NCI-H82 (cell line): ENCODE data around the gene ERFL.

ENCODE experiments used
- DNase-seq: peaks from one replicate; lab custom pipeline; 2025; lab: John Stamatoyannopoulos, UW

Gene ERFL

GRCh38 chr19:41896581-41896942 is 31.7 kb downstream of the ERFL start:
- DNase-seq, result no peak

GRCh38 chr19:41895745-41896580 is 32.3 kb downstream of the ERFL start:
- peak; percentile 79 for DNase-seq

- DNase-seq, result no peak
Measured at GRCh38 chr19:41894350-41894749, 33.9 kb downstream of the ERFL start.

- DNase-seq, result peak; percentile 48
Measured at GRCh38 chr19:41893899-41894298, 34.4 kb downstream of the ERFL start.

GRCh38 chr19:41892173-41892902 is 35.9 kb downstream of the ERFL start:
- no peak for DNase-seq

DNA sequence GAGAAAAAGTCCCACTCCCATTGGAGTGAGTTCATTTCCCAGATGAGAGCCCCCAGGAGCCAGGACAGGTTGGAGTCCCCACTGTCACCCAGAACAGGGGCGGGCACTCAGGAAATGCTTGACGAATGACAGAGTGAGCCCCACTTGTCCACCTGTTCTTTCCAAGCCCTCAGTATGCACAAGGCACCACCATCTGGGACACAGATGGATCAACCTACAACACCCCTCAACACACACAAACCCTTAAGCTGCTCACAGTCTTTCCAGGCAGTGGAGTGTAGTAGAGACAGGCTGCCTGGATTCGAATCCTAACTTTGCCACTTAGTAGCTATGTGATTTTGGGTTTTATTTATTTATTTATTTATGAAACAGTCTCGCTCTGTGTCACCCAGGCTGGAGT is 37.3 kb downstream of the ERFL start:
- DNase-seq, result no peak

- DNase-seq, result no peak
Measured at GRCh38 chr19:41889896-41890295, 38.4 kb downstream of the ERFL start.

DNA sequence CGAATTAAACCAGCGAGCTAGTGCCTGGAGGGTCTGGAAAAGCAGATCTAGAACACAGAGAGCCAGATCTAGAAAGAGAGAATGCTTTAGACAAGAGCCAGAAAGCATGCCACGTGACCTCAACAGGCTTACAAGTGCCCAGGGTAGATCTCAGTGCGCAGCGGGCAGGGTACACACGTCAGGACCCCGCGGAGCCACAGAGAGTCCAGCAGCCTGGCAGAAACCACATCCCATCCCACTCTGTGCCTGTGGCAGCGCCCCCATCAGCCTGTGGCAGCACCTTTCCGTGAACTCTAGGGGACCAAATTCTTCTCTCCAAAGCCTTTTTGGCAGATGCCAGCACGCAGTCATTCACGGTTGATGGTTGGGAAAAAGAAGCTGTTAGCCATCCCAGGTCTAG is 39.3 kb downstream of the ERFL start:
- no peak for DNase-seq

DNA sequence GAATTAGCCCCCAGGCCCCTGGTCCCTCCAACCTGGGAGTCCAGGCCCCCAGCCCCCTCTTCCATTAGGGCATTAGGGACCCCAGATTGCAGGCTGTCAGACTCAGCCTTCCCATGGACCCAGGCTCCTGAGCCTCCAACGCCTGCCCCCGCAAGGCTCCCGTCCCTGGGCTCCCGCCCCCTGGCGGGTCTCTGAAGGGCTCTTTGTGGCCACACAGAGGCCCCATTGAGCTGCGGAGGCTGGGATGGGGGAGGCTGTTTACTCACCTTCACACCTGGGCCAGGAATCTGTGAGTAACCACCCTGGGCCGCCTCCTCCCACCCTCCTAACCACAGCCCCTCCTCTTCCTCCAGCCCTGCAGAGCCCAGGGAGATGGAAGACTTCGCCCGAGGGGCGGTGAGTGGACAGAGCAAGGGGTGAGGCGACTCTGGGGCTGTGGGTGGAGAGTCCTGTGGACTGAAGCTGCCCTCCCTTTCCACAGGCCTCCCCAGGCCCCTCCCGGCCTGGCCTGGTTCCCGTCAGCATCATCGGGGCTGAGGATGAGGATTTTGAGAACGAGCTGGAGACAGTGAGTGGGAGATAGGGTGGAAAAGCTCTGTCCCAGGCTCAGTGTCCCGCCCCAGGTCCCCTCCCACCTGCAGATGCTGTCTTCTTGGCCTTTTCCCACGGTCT is 40.4 kb downstream of the ERFL start:
- no peak for DNase-seq

- DNase-seq, result no peak
Measured at GRCh38 chr19:41886761-41887710, 41.2 kb downstream of the ERFL start.

- DNase-seq, result peak; percentile 99
Measured at GRCh38 chr19:41883821-41884733, 44.2 kb downstream of the ERFL start.

DNA sequence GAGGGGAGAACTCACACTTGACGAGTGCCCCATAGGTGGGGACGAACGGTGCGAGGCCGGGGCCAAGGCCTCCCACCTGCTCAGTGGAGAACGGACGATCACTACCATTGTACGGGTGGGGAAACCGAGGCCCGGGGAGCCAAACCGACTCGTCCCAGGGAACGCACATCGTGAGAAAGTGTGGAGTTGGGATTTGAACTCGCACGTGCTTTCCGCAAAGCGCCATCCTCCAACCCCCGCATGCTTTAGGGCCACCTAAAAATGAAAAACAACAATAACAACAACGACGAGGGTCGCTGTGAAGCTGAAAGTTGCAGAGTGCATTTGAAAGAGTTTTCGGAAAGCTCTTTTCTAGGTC is 44.8 kb downstream of the ERFL start:
- DNase-seq, result no peak

DNA sequence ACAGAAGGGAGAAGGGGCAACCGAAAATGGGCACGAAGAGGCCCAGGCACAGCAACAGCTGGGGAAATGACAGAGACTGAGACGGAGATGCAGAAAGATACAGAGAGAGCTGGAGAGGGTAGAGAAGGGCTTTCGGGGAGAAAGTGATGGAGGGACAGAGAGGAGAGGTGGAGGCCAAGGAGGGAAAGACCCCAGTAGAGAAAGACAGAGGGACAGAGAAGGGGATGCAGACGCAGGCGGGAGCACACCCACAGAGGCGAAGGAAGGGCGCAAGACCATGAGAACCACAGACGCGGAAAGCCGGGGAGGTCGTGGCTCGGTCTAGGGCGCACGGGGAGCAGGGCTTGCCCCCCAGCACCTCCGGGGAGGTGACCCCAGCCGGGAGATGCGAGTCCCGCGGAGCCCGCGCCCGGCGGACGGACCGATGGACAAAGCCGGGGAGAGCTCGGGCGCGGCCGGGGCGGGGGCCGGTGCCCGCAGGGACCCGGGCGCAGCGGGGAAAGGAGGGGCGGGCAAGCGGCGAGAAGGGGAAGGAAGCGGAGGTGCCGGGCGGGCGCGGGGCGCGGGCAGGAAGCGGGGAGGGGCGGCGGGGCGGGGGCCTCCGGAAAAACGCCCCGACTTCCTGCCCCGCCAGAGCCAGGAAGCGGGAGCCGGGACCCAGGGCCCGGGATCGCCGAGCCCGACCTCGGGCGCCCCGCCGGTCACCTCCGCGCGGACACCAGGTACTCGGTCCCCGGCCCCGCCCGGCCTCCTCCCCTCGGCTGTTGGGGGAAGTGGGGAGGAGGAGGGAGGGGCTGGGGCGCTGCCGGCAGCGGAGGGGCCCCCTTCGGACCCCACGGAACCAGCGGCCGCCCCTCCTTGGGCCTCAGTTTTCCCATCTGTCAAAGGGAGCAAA is 45.4 kb downstream of the ERFL start, which contains the start of gene ARHGEF1:
Gene ARHGEF1, plus strand, starts transcription at position 617 of the 895 bp plus-strand sequence. CDS start 4,899 bp downstream, outside the sequence.
- peak; percentile 50 for DNase-seq

DNA sequence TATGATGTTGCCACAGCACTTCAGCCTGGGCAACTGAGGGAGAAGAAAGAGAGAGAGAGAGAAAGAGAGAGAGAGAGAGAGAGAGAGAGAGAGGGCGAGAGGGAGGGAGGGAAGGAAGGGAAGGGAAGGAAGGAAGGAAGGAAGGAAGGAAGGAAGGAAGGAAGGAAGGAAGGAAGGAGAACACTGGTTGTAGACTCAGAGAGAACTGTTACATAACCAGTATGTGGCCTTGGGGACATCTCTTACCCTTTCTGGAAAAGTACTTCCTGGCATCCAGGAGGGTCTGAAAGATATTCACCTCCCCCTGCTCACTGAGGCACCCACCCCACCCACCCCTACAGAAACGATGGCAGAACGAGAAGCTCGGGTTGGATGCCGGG is 47.9 kb downstream of the ERFL start:
- no peak for DNase-seq

GRCh38 chr19:41879670-41880328 is 48.5 kb downstream of the ERFL start:
- DNase-seq, result no peak

DNA sequence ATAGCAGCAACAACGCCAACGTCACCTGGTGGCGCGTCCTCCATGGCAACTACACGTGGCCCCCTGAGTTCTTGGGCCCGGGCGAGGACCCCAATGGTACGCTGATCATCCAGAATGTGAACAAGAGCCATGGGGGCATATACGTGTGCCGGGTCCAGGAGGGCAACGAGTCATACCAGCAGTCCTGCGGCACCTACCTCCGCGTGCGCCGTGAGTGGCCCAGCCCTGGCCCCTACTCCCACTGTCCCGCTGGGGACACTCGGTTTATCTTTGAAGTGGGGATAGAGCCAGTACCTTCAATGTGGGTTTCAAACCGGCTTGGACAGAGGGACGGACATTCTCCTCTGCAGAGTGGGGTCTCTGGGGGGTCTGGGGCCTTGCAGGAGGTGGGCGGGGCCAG is 49.2 kb downstream of the ERFL start:
- no peak for DNase-seq

DNA sequence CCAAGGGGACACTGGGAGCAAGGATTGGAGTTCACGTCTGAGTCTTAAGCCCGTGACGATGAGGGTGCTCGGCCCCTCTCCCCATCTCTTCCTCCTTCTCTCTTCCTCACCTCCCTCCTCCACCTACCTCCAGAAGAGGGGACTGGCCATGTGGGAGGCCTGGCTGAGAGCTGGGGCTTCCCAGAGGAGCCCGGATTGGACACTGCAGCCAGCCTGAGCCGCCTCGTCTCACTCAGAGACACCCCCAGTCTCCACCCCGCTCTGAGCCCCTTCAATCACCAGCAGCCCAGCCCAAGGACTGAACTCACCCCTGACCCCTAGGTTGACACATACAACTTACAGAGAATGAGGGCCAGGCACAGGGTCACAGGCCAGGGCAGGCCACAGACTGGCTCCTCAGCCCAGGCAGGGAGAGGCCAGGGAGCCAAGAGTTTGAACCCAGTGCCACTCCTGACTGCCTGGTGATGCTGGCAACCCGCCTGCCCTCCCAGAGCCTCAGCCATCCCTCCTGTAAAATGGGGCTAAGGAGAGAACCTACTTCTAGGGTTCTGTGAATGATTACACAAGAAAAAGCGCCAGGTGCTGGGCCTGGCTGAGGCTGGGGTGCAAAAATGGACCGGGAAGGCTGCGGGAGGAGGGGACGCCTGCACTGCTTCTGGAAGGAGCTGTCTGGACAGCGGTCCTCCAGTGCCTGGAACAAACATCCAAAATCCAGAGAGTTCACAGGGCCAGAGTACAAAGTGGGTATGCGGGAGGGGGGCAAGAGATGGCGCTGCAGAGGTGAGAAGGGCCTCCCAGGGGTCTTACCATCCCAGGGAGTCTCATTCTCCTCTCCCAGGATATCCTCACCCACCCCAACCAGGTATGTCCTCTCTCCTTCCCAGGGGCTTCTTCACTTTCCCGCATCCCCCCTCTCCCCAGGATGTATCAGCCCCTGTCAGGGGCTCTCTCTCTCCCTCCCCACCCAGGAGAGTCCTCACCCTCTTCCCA is 50.0 kb downstream of the ERFL start:
- DNase-seq, result no peak
